Measurements from ENCODE around the gene THSD1.

THSD1 gene

GRCh38 chr13:52450793-52451116 lies 44.8 kb upstream of the THSD1 start:
- DNase-seq (ENCODE audit: insufficient read length, low spot score) (no peak), FAIRE-seq (no peak)
- TF ChIP-seq CTCF (IDR thresholded peaks at IDR 0.05; ENCODE audit: insufficient read depth, missing control alignments), result no peak

DNA sequence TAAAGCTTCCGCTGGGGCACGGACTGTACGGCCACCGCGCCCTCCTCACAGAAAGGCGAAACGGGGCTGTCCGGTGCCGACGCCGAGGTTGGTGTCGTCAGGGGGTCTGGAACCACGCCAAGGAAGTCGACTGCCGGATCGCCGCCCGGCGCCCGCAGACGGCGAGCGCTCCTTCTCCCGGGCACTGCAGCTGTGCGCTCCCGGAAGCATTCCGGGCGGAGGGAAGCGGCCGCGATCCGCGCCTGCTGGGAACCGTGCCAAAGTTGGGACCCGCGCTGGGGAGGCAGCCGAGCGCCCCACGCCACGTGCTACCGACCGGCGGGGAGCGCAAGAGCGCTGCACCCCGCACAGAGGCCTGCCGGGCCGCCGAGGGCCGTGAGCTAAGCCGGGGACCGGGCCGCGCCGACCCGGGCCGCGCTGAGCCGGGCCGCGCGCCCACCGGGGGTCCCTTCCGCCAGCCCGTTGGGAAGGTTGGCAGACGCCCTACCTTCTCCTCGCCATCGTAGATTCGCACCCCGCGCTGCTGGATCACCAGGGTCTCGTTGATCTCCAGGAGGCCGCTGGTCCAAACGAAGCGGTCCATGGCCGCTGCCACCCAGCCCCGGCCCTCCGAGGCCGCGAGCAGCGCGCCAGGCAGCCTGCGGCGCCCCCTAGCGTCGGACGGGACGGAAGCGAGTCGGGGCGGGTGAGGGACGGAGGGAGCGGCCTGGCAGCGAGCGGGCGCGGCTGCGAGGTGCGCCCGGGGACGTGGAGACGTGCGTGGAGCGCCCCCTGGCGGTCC lies 44.2 kb upstream of the THSD1 start, which contains the start of gene VPS36:
TSS of gene VPS36 (minus strand) at position 623 of the 781 bp plus-strand sequence. CDS start at position 583, 40 bp downstream.
- FAIRE-seq (no peak), DNase-seq (ENCODE audit: insufficient read length, low spot score) (peak; percentile 56)

DNA sequence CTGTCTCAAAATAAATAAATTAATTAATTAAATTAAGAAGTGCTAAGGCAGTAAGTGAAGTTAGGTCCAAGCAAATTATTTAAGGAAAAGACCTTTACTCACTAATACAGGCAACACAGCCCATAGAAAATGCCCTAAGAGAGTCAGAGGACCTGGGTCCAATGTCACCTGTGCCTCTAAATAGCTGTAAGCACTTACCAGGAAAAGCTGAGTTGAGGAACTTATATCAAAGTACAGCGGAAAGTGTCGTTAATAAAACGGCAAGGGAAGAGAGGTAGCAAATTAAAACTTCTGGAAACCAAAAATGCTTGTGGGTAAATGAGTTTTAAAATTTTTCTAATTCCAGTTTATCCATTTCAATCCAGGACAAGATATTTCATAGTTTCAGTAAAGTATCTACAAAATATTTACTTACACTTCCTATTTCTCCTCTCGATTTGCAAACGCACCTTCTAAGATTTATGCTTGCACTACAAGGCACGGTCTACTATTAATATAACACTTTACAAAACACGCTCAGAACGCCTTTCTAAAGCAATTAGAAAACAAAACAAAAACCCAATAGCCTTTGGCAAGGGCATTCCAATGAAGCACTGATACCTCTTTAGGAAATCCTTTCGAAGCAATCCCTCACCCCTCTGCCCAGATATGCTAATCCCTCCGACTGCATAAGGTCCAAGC lies 43.5 kb upstream of the THSD1 start:
- no peak for DNase-seq (ENCODE audit: insufficient read length, low spot score)
- no peak for FAIRE-seq
- no peak for TF ChIP-seq CTCF (IDR thresholded peaks at IDR 0.05; ENCODE audit: insufficient read depth, missing control alignments)

More for the DNA sequence above, 44.2 kb upstream of the THSD1 start, which contains the start of gene VPS36:
- TF ChIP-seq CTCF (IDR thresholded peaks at IDR 0.05; ENCODE audit: insufficient read depth, missing control alignments), result peak; percentile 93

DNA sequence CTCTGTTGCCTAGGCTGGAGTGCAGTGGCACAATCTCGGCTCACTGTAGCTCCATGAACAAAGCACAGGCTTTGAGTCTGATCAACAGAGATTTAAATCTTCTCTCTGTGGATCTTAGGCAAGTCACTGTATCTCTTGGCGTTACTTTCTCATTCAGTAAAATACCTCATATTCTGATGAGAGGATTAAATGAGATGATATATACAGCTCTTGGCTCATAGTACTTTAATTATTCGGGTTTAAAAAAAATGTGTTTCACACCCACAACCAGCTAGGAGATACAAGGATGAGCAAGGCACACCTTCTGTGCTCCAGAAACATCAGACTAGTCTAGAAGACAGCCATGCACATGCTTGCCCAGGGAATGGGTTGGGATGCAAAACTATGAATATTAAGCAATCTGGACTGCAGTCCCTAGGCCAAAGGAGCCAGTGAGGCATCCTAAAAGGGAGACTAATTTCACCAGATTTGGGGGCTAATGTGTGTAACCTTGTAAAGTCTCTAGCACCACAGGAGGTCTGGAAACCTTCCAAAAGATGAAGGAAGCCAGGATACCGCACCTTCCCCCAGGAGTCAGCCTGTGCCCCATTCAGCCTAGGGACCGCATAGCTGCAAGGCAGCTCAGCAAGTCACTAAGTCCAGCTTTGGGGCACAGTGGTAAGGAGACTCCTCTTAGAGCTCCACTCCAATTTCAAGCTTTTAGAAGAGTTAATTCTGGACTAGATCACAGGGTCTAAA lies 42.0 kb upstream of the THSD1 start:
- TF ChIP-seq CTCF (IDR thresholded peaks at IDR 0.05; ENCODE audit: insufficient read depth, missing control alignments), result no peak
- DNase-seq (ENCODE audit: insufficient read length, low spot score) (no peak), FAIRE-seq (no peak)

- DNase-seq (ENCODE audit: insufficient read length, low spot score) (no peak), FAIRE-seq (no peak)
- TF ChIP-seq CTCF (IDR thresholded peaks at IDR 0.05; ENCODE audit: insufficient read depth, missing control alignments), result no peak
These were observed 41.4 kb upstream of the THSD1 start for GRCh38 chr13:52447354-52447753.

DNA sequence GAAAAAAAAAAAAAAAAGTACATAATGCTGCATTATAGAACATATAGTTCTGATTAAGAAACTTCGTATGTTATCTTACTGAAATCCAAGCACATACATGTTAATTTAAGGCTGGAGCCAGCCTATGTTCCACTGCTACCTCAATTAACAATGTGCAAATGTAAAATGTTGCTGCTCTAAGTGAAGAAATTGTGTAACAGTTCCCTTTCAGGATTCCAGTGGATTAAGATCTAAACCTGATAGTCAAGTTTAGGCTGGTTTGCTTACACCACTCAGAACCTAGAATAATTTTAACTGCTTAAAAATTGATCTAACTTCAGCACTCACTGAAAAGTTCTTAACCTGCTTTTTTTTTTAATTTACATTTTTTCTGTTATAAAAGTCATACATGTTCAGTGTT lies 40.3 kb upstream of the THSD1 start:
- DNase-seq (ENCODE audit: insufficient read length, low spot score) (no peak), FAIRE-seq (no peak)
- no peak for TF ChIP-seq CTCF (IDR thresholded peaks at IDR 0.05; ENCODE audit: insufficient read depth, missing control alignments)

Data from D721Med (cell line).